WTC11 (cell line): ENCODE data around the gene P3R3URF. TPM values are rescaled to one million over a fixed set of nuclear protein-coding genes. Genes with fewer than 3 reads are reported as not detected.

Experiments used
- ATAC-seq: fragments of 200-7000 bp; cut with Tn5 transposase; 2 replicates; pipeline ENCODE4 v1.10.0; 2021; ENCODE audit warnings: mild to moderate bottlenecking, moderate library complexity
- CTCF ChIA-PET: fragments of 300-600 bp; sonication (Branson Sonifier 250); formaldehyde crosslinking; loops from one replicate; lab custom pipeline; 2021; ENCODE audit warnings: antibody characterized with exemption; lab: Charles Lee
- POLR2A ChIA-PET: fragments of 350-600 bp; sonication (Branson Sonifier 250); formaldehyde crosslinking; loops from one replicate; lab custom pipeline; 2021; ENCODE audit warnings: antibody characterized with exemption; lab: Charles Lee
- DNase-seq: peaks from one replicate; pipeline ENCODE4 v3.0.0; 2021; ENCODE audit warnings: low spot score
- H3K27ac Mint-ChIP-seq: 2 replicates; pipeline ENCODE4 v1.8.0; 2021; ENCODE audit warnings: mixed read lengths
- H3K27me3 Mint-ChIP-seq: 2 replicates; pipeline ENCODE4 v1.8.0; 2021; ENCODE audit warnings: low read depth, mild to moderate bottlenecking, moderate library complexity, mixed read lengths
- H3K36me3 Mint-ChIP-seq: 2 replicates; pipeline ENCODE4 v1.8.0; 2021; ENCODE audit warnings: mixed read lengths
- H3K4me1 Mint-ChIP-seq: 2 replicates; pipeline ENCODE4 v1.8.0; 2022; ENCODE audit warnings: mixed read lengths
- H3K4me3 Mint-ChIP-seq: 2 replicates; pipeline ENCODE4 v1.8.0; 2021; ENCODE audit warnings: mild to moderate bottlenecking, moderate library complexity, mixed read lengths
- H3K9me3 Mint-ChIP-seq: 2 replicates; pipeline ENCODE4 v1.8.0; 2021; ENCODE audit warnings: mixed read lengths
- ATF2 ChIP-seq: sonication (generic); formaldehyde crosslinking; IDR thresholded peaks from 2 replicates; pipeline ENCODE4 v1.8.1; 2022; ENCODE audit warnings: low read depth, missing genetic modification reagents, borderline replicate concordance
- ELF4 ChIP-seq: sonication (generic); formaldehyde crosslinking; IDR thresholded peaks from 2 replicates; pipeline ENCODE4 v1.8.1; 2022; ENCODE audit warnings: low read depth, mild to moderate bottlenecking, moderate library complexity, missing genetic modification reagents
- ESRRA ChIP-seq: sonication (generic); formaldehyde crosslinking; IDR thresholded peaks from 2 replicates; pipeline ENCODE4 v1.8.1; 2022; ENCODE audit warnings: mild to moderate bottlenecking, missing genetic modification reagents, borderline replicate concordance
- ETV6 ChIP-seq: sonication (generic); formaldehyde crosslinking; IDR thresholded peaks from 2 replicates; pipeline ENCODE4 v1.8.1; 2022; ENCODE audit warnings: mild to moderate bottlenecking, missing genetic modification reagents
- FOXJ3 ChIP-seq: sonication (generic); formaldehyde crosslinking; IDR thresholded peaks from 2 replicates; pipeline ENCODE4 v1.9.0; 2021; ENCODE audit warnings: missing genetic modification reagents, mild to moderate bottlenecking, borderline replicate concordance
- MXD4 ChIP-seq: fragments of 250-450 bp; sonication (Bioruptor Pico); IDR thresholded peaks from 2 replicates; pipeline ENCODE4 v1.8.0; 2021; ENCODE audit warnings: mild to moderate bottlenecking, moderate library complexity, borderline replicate concordance
- RORB ChIP-seq: fragments of 250-450 bp; sonication (Bioruptor Pico); IDR thresholded peaks from 2 replicates; pipeline ENCODE4 v1.9.0; 2021; ENCODE audit warnings: mild to moderate bottlenecking
- SMAD4 ChIP-seq: sonication (generic); formaldehyde crosslinking; IDR thresholded peaks from 2 replicates; pipeline ENCODE4 v1.8.0; 2022; ENCODE audit warnings: mild to moderate bottlenecking, missing genetic modification reagents
- STAT6 ChIP-seq: sonication (generic); formaldehyde crosslinking; conservative IDR thresholded peaks from 2 replicates; pipeline ENCODE4 v1.8.1; 2023; ENCODE audit warnings: mild to moderate bottlenecking, low read depth, missing genetic modification reagents, moderate library complexity
- ZNF263 ChIP-seq: sonication (generic); formaldehyde crosslinking; IDR thresholded peaks from 2 replicates; pipeline ENCODE4 v1.8.1; 2022; ENCODE audit warnings: low read depth, mild to moderate bottlenecking, moderate library complexity, missing genetic modification reagents
- ZNF317 ChIP-seq: sonication (generic); formaldehyde crosslinking; IDR thresholded peaks from 2 replicates; pipeline ENCODE4 v1.8.1; 2023; ENCODE audit warnings: low read depth, mild to moderate bottlenecking, moderate library complexity, missing genetic modification reagents, borderline replicate concordance
- ZNF425 ChIP-seq: fragments of 250-450 bp; sonication (Bioruptor Pico); conservative IDR thresholded peaks from 2 replicates; pipeline ENCODE4 v1.9.0; 2021; ENCODE audit warnings: mild to moderate bottlenecking
- ZNF532 ChIP-seq: fragments of 250-450 bp; sonication (Bioruptor Pico); IDR thresholded peaks from 2 replicates; pipeline ENCODE4 v1.9.0; 2021; ENCODE audit warnings: mild to moderate bottlenecking, borderline replicate concordance
- total RNA-seq: library from RNA; stranded (reverse); gene quantifications from 3 replicates; pipeline ENCODE4 v1.2.3, GENCODE V29; 2021

Gene P3R3URF
- total RNA-seq, 1 experiment from 2014 or later: not detected

- H3K27ac Mint-ChIP-seq: no peak overlapping the region
- TF ChIP-seq ESRRA: no peak
- no peak for TF ChIP-seq SMAD4
- TF ChIP-seq ZNF425 (CRISPR knock-in tag): no peak
- TF ChIP-seq ELF4: no peak
- TF ChIP-seq FOXJ3 (CRISPR knock-in tag): no peak
- TF ChIP-seq ZNF532 (CRISPR knock-in tag): no peak
- TF ChIP-seq STAT6 (CRISPR knock-in tag): no peak
- no peak for TF ChIP-seq ZNF263
- TF ChIP-seq ETV6 (CRISPR knock-in tag): no peak
- TF ChIP-seq MXD4 (CRISPR knock-in tag): no peak
- no peak for TF ChIP-seq ATF2 (CRISPR knock-in tag)
- no peak for TF ChIP-seq RORB (CRISPR knock-in tag)
- no peak for TF ChIP-seq ZNF317 (CRISPR knock-in tag)
- no peaks in the 10 kb centered on the region for H3K36me3 Mint-ChIP-seq
- DNase-seq: no peak
- no peak for ATAC-seq
- H3K9me3 Mint-ChIP-seq: no peaks in the 10 kb centered on the region
- POLR2A ChIA-PET: no interaction called here
- H3K4me3 Mint-ChIP-seq: no peak overlapping the region
- peaks cover 49% of the 10 kb centered on the region for H3K27me3 Mint-ChIP-seq
- CTCF ChIA-PET: interaction anchor here (3.1 kb wide), 1 partner anchor 55 kb away, joined by 11 read pairs; no protein-coding TSS in a partner anchor
- peaks cover 28% of the 10 kb centered on the region for H3K4me1 Mint-ChIP-seq
Observed at GRCh38 chr1:46168477-46168876, 7.8 kb downstream of the P3R3URF start.
